GM12878 (cell line): Measurements from ENCODE around the gene TULP1. TPM values are rescaled to one million over a fixed set of nuclear protein-coding genes. Genes with fewer than 3 reads are reported as not detected.
A peak's percentile ranks its signal among the peaks of the same experiment; 100 is the strongest.

Experiments used
- BHLHE40 ChIP-seq, 2 experiments: fragments of 450-650 bp in 1 of 2; IDR thresholded peaks; 2 replicates each; pipeline ENCODE4 v1.6.1; 2011 to 2017; ENCODE audit warnings: low read depth in 2 of 2, borderline replicate concordance in 1 of 2, improper control_type of control experiment in 1 of 2, low read length in 1 of 2, mild to moderate bottlenecking in 1 of 2
- BMI1 ChIP-seq: fragments of 450-650 bp; IDR thresholded peaks from 2 replicates; pipeline ENCODE4 v1.6.1; 2016; ENCODE audit warnings: mild to moderate bottlenecking, moderate library complexity, borderline replicate concordance
- CHD1 ChIP-seq: IDR thresholded peaks from 2 replicates; pipeline ENCODE4 v1.6.1; 2012; ENCODE audit warnings: low read depth, low read length, improper control_type of control experiment
- EGR1 ChIP-seq, 2 experiments: IDR thresholded peaks; 1 replicate in 1 of 2; 2 replicates in 1 of 2; pipeline ENCODE4 v1.6.1; 2011 to 2012; ENCODE audit warnings: low read depth in 2 of 2, low read length in 2 of 2, borderline replicate concordance in 1 of 2, mild to moderate bottlenecking in 1 of 2, moderate library complexity in 1 of 2
- ELK1 ChIP-seq: IDR thresholded peaks from 2 replicates; pipeline ENCODE4 v1.6.1; 2012; ENCODE audit warnings: low read depth, low read length, improper control_type of control experiment
- IKZF1 ChIP-seq: fragments of 450-650 bp; conservative IDR thresholded peaks from 2 replicates; pipeline ENCODE4 v1.6.1; 2017; ENCODE audit warnings: antibody characterized with exemption, mild to moderate bottlenecking
- POLR2A ChIP-seq: IDR thresholded peaks from 2 replicates; pipeline ENCODE4 v1.6.1; 2011; ENCODE audit warnings: low read depth, mild to moderate bottlenecking, low read length
- POLR2AphosphoS2 ChIP-seq: IDR thresholded peaks from 2 replicates; pipeline ENCODE4 v1.6.1; 2011; ENCODE audit warnings: low read depth, mild to moderate bottlenecking, low read length, improper control_type of control experiment, moderate library complexity
- POLR2AphosphoS5 ChIP-seq: IDR thresholded peaks from 2 replicates; pipeline ENCODE4 v1.6.1; 2011; ENCODE audit warnings: mild to moderate bottlenecking, low read length, inconsistent platforms
- RELB ChIP-seq: fragments of 450-650 bp; IDR thresholded peaks from 2 replicates; pipeline ENCODE4 v1.6.1; 2017; ENCODE audit warnings: low read depth, mild to moderate bottlenecking, moderate library complexity
- SIN3A ChIP-seq: IDR thresholded peaks from 2 replicates; pipeline ENCODE4 v1.6.1; 2012; ENCODE audit warnings: low read depth, low read length, improper control_type of control experiment
- SIX5 ChIP-seq: IDR thresholded peaks from 2 replicates; pipeline ENCODE4 v1.6.1; 2011; ENCODE audit warnings: mild to moderate bottlenecking, low read depth, low read length, moderate library complexity; ENCODE audit not compliant: severe bottlenecking
- SREBF1 ChIP-seq: IDR thresholded peaks from 2 replicates; pipeline ENCODE4 v1.6.1; 2012; ENCODE audit warnings: mild to moderate bottlenecking, low read length
- TCF3 ChIP-seq: IDR thresholded peaks from 2 replicates; pipeline ENCODE4 v1.6.1; 2012; ENCODE audit warnings: low read depth, mild to moderate bottlenecking, low read length, borderline replicate concordance; ENCODE audit not compliant: insufficient read depth
- WRNIP1 ChIP-seq: IDR thresholded peaks from 2 replicates; pipeline ENCODE4 v1.6.1; 2011; ENCODE audit warnings: low read depth, low read length, improper control_type of control experiment, borderline replicate concordance
- ZBED1 ChIP-seq: IDR thresholded peaks from 2 replicates; pipeline ENCODE4 v1.6.1; 2016; ENCODE audit warnings: borderline replicate concordance
- polyA plus RNA-seq, 11 experiments: library from polyadenylated mRNA; depleted of rRNA in 4 of 11; unstranded in 6 of 11; stranded (reverse) in 5 of 11; fragments of >200 nt; fragmentation: Nextera tagmentation in 4 of 11; fragmentation: Illumina TruSeq in 1 of 11; extraction: Ambion mirVana in 4 of 11; extraction: Trizol in 1 of 11; gene quantifications; 1 replicate in 1 of 11; 2 replicates in 10 of 11; pipeline versions ENCODE4 v1.2.1 to v1.2.3, GENCODE V29; 2011 to 2016; ENCODE audit warnings: inconsistent platforms in 2 of 11, missing spikeins in 2 of 11, low read depth in 1 of 11
- total RNA-seq, 4 experiments: library from RNA; depleted of rRNA in 3 of 4; stranded (reverse); fragments of >200 nt in 3 of 4; fragmentation: Illumina TruSeq in 1 of 4; extraction: Trizol in 1 of 4; gene quantifications; 2 replicates each; pipeline versions ENCODE4 v1.2.1 to v1.2.3, GENCODE V29; 2013 to 2021
- TF ChIP-seq, protein P1 (sequence below): IDR thresholded peaks from 2 replicates; pipeline ENCODE4 v1.6.1; 2012; ENCODE audit warnings: improper control_type of control experiment, low read depth, low read length; ENCODE audit not compliant: insufficient replicate concordance
- TF ChIP-seq, protein P2 (sequence below): IDR thresholded peaks from 2 replicates; pipeline ENCODE4 v1.6.1; 2011; ENCODE audit warnings: low read depth, low read length, improper control_type of control experiment, borderline replicate concordance
- TF ChIP-seq, protein P3 (sequence below): fragments of 450-650 bp; conservative IDR thresholded peaks from 2 replicates; pipeline ENCODE4 v1.6.1; 2017; ENCODE audit warnings: mild to moderate bottlenecking, moderate library complexity

TULP1 gene
- total and polyA plus RNA-seq, 10 of the 15 experiments (the other 5 are each of a cell fraction or from before 2014, with no cell fraction given), result not detected

- TF ChIP-seq, protein P1, sequence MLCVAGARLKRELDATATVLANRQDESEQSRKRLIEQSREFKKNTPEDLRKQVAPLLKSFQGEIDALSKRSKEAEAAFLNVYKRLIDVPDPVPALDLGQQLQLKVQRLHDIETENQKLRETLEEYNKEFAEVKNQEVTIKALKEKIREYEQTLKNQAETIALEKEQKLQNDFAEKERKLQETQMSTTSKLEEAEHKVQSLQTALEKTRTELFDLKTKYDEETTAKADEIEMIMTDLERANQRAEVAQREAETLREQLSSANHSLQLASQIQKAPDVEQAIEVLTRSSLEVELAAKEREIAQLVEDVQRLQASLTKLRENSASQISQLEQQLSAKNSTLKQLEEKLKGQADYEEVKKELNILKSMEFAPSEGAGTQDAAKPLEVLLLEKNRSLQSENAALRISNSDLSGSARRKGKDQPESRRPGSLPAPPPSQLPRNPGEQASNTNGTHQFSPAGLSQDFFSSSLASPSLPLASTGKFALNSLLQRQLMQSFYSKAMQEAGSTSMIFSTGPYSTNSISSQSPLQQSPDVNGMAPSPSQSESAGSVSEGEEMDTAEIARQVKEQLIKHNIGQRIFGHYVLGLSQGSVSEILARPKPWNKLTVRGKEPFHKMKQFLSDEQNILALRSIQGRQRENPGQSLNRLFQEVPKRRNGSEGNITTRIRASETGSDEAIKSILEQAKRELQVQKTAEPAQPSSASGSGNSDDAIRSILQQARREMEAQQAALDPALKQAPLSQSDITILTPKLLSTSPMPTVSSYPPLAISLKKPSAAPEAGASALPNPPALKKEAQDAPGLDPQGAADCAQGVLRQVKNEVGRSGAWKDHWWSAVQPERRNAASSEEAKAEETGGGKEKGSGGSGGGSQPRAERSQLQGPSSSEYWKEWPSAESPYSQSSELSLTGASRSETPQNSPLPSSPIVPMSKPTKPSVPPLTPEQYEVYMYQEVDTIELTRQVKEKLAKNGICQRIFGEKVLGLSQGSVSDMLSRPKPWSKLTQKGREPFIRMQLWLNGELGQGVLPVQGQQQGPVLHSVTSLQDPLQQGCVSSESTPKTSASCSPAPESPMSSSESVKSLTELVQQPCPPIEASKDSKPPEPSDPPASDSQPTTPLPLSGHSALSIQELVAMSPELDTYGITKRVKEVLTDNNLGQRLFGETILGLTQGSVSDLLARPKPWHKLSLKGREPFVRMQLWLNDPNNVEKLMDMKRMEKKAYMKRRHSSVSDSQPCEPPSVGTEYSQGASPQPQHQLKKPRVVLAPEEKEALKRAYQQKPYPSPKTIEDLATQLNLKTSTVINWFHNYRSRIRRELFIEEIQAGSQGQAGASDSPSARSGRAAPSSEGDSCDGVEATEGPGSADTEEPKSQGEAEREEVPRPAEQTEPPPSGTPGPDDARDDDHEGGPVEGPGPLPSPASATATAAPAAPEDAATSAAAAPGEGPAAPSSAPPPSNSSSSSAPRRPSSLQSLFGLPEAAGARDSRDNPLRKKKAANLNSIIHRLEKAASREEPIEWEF, result no peak
- TF ChIP-seq, protein P2, sequence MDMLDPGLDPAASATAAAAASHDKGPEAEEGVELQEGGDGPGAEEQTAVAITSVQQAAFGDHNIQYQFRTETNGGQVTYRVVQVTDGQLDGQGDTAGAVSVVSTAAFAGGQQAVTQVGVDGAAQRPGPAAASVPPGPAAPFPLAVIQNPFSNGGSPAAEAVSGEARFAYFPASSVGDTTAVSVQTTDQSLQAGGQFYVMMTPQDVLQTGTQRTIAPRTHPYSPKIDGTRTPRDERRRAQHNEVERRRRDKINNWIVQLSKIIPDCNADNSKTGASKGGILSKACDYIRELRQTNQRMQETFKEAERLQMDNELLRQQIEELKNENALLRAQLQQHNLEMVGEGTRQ, result no peak
- TF ChIP-seq RELB, result no peak
- no peak for TF ChIP-seq POLR2A
- TF ChIP-seq CHD1, result no peak
- TF ChIP-seq TCF3, result no peak
- no peak for TF ChIP-seq SREBF1
- TF ChIP-seq POLR2AphosphoS2, result no peak
- no peak for TF ChIP-seq SIN3A
- TF ChIP-seq WRNIP1, result no peak
- TF ChIP-seq BHLHE40 (IDR thresholded peaks at IDR 0.05; ENCODE audit: borderline replicate concordance in 1 of 2, low read depth in 2 of 2, low read length in 1 of 2), result peak in 1 of 2 experiments; percentile 51; a peak in 2 of 4 replicates
- peak; percentile 58; the same call in 1 of the 2 replicates for TF ChIP-seq IKZF1
- no peak for TF ChIP-seq BMI1
- TF ChIP-seq, protein P3, sequence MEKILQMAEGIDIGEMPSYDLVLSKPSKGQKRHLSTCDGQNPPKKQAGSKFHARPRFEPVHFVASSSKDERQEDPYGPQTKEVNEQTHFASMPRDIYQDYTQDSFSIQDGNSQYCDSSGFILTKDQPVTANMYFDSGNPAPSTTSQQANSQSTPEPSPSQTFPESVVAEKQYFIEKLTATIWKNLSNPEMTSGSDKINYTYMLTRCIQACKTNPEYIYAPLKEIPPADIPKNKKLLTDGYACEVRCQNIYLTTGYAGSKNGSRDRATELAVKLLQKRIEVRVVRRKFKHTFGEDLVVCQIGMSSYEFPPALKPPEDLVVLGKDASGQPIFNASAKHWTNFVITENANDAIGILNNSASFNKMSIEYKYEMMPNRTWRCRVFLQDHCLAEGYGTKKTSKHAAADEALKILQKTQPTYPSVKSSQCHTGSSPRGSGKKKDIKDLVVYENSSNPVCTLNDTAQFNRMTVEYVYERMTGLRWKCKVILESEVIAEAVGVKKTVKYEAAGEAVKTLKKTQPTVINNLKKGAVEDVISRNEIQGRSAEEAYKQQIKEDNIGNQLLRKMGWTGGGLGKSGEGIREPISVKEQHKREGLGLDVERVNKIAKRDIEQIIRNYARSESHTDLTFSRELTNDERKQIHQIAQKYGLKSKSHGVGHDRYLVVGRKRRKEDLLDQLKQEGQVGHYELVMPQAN, result 0 out of 2 replicates have a peak, but pooled peaks have one; percentile 30
- TF ChIP-seq SIX5, result no peak
- TF ChIP-seq ELK1, result no peak
- no peak for TF ChIP-seq EGR1 (IDR thresholded peaks at IDR 0.05; ENCODE audit: borderline replicate concordance in 1 of 2, low read depth in 2 of 2, low read length in 2 of 2)
- no peak for TF ChIP-seq POLR2AphosphoS5
- TF ChIP-seq ZBED1, result no peak
Measured at GRCh38 chr6:35496841-35497570, 15.7 kb downstream of the TULP1 start, which contains the start of gene TEAD3 (continued).
